HG02943 (cell line): ENCODE measurements around the gene PTPRG.

Experiments used
- ATAC-seq: cut with Tn5 transposase; IDR thresholded peaks from one replicate; pipeline ENCODE4 v1.9.1; 2021; ENCODE audit warnings: mild to moderate bottlenecking, low read depth, moderate library complexity; ENCODE audit not compliant: unreplicated experiment

Gene PTPRG

GRCh38 chr3:62113092-62113491, 551.7 kb downstream of the PTPRG start:
- no peak for ATAC-seq

- no peak for ATAC-seq
These were observed 553.4 kb downstream of the PTPRG start for GRCh38 chr3:62114763-62115162.

- ATAC-seq = no peak
These were observed 556.7 kb downstream of the PTPRG start for GRCh38 chr3:62117903-62118548.

GRCh38 chr3:62119139-62119538, 557.8 kb downstream of the PTPRG start:
- no peak for ATAC-seq

- ATAC-seq = no peak
These were observed 561.4 kb downstream of the PTPRG start for GRCh38 chr3:62122819-62123218.

GRCh38 chr3:62125380-62125779, 564.0 kb downstream of the PTPRG start:
- ATAC-seq = no peak

- ATAC-seq = no peak
These were observed 565.7 kb downstream of the PTPRG start for GRCh38 chr3:62127116-62127515.

GRCh38 chr3:62128051-62128450, 566.7 kb downstream of the PTPRG start:
- ATAC-seq = no peak

- ATAC-seq = no peak
These were observed 567.3 kb downstream of the PTPRG start for GRCh38 chr3:62128681-62129080.

- ATAC-seq = no peak
These were observed 569.7 kb downstream of the PTPRG start for GRCh38 chr3:62131050-62131449.

GRCh38 chr3:62131620-62132019, 570.2 kb downstream of the PTPRG start:
- no peak for ATAC-seq

- ATAC-seq = no peak
These were observed 570.7 kb downstream of the PTPRG start for GRCh38 chr3:62132027-62132602.

- ATAC-seq = no peak
These were observed 571.6 kb downstream of the PTPRG start for GRCh38 chr3:62133015-62133414.

GRCh38 chr3:62134061-62134496, 572.7 kb downstream of the PTPRG start:
- ATAC-seq = no peak

GRCh38 chr3:62135741-62136140, 574.4 kb downstream of the PTPRG start:
- ATAC-seq = no peak

- ATAC-seq = no peak
These were observed 578.6 kb downstream of the PTPRG start for GRCh38 chr3:62139957-62140356.

GRCh38 chr3:62142331-62143085, 581.1 kb downstream of the PTPRG start:
- no peak for ATAC-seq

GRCh38 chr3:62143843-62144450, 582.6 kb downstream of the PTPRG start:
- ATAC-seq = no peak

- ATAC-seq = no peak
These were observed 583.1 kb downstream of the PTPRG start for GRCh38 chr3:62144482-62144881.

- ATAC-seq = no peak
These were observed 583.9 kb downstream of the PTPRG start for GRCh38 chr3:62145086-62145757.

- ATAC-seq = no peak
These were observed 588.2 kb downstream of the PTPRG start for GRCh38 chr3:62149539-62149938.
